SK-N-SH (cell line): Measurements from ENCODE around the gene QSER1. TPM values are rescaled to one million over a fixed set of nuclear protein-coding genes. Genes with fewer than 3 reads are reported as not detected.

Experiments used
- CTCF ChIA-PET: fragments of 300-600, 350-600 bp; formaldehyde crosslinking; extraction: SDS; loops from one replicate; lab custom pipeline; 2021; lab: Yijun Ruan, JAX
- POLR2A ChIA-PET: fragments of 350-600 bp; sonication (Branson Sonifier 250); formaldehyde crosslinking; extraction: SDS; loops from one replicate; lab custom pipeline; 2020; ENCODE audit warnings: antibody characterized with exemption, inconsistent platforms; lab: Yijun Ruan, JAX
- DNase-seq: peaks from one replicate; pipeline ENCODE4 v3.0.0; 2012
- H2AFZ ChIP-seq: fragments of 200-600 bp; sonication (generic); 2 replicates; pipeline ENCODE4 v1.8.1; 2016; ENCODE audit warnings: antibody characterized with exemption, mild to moderate bottlenecking, low read depth
- H3F3A ChIP-seq: fragments of 200-600 bp; sonication (generic); replicated peaks from 2 replicates; pipeline ENCODE3; 2016; ENCODE audit warnings: antibody characterized with exemption, mild to moderate bottlenecking; ENCODE audit not compliant: insufficient read depth
- H3K27ac ChIP-seq, 2 experiments: fragments of 200-500 bp in 1 of 2; fragments of 200-600 bp in 1 of 2; sonication (Bioruptor generic) in 1 of 2; sonication (generic), shearing (Covaris generic) in 1 of 2; 2 replicates each; pipeline versions ENCODE4 v1.5.1 to v1.6.1; 2014 to 2016; ENCODE audit warnings: low read depth in 2 of 2, inconsistent platforms in 1 of 2, low read length in 1 of 2, mild to moderate bottlenecking in 1 of 2, mixed read lengths in 1 of 2
- H3K27me3 ChIP-seq: fragments of 200-600 bp; sonication (generic), shearing (Covaris generic); 2 replicates; pipeline ENCODE4 v1.6.1; 2016; ENCODE audit warnings: mixed run types; ENCODE audit not compliant: insufficient read depth
- H3K36me3 ChIP-seq, 2 experiments: fragments of 200-500 bp in 1 of 2; fragments of 200-600 bp in 1 of 2; sonication (Bioruptor generic) in 1 of 2; sonication (generic) in 1 of 2; replicated peaks in 1 of 2; 2 replicates each; pipeline versions ENCODE3 to v1.5.1; 2014 to 2016; ENCODE audit warnings: low read length in 1 of 2, mild to moderate bottlenecking in 1 of 2; ENCODE audit not compliant: insufficient read depth in 2 of 2, control insufficient read depth in 1 of 2
- H3K4me1 ChIP-seq, 2 experiments: fragments of 200-500 bp in 1 of 2; fragments of 200-600 bp in 1 of 2; sonication (Bioruptor generic) in 1 of 2; sonication (generic), shearing (Covaris generic) in 1 of 2; 2 replicates each; pipeline versions ENCODE4 v1.5.1 to v1.6.1; 2014 to 2016; ENCODE audit warnings: low read depth in 1 of 2, low read length in 1 of 2, mixed run types in 1 of 2; ENCODE audit not compliant: insufficient read depth in 2 of 2, control insufficient read depth in 1 of 2
- H3K4me2 ChIP-seq: fragments of 200-600 bp; sonication (generic), shearing (Covaris generic); 2 replicates; pipeline ENCODE4 v1.6.1; 2017; ENCODE audit warnings: mixed run types
- H3K4me3 ChIP-seq, 2 experiments: fragments of 200-500 bp in 1 of 2; fragments of 200-600 bp in 1 of 2; sonication (Bioruptor generic) in 1 of 2; sonication (generic), shearing (Covaris generic) in 1 of 2; 2 replicates each; pipeline versions ENCODE4 v1.5.1 to v1.8.1; 2014 to 2016; ENCODE audit warnings: low read depth in 2 of 2, inconsistent platforms in 1 of 2, low read length in 1 of 2, mild to moderate bottlenecking in 1 of 2, mixed read lengths in 1 of 2, moderate library complexity in 1 of 2
- H3K79me2 ChIP-seq: fragments of 200-600 bp; sonication (generic); 2 replicates; pipeline ENCODE4 v1.8.1; 2017; ENCODE audit warnings: mild to moderate bottlenecking; ENCODE audit not compliant: insufficient read depth
- H3K9ac ChIP-seq: fragments of 200-600 bp; sonication (generic); 2 replicates; pipeline ENCODE4 v1.6.1; 2017; ENCODE audit warnings: mixed run types
- H3K9me2 ChIP-seq: fragments of 200-600 bp; sonication (generic); 2 replicates; pipeline ENCODE4 v1.6.1; 2017; ENCODE audit warnings: mixed run types
- H3K9me3 ChIP-seq: fragments of 200-600 bp; sonication (generic); 2 replicates; pipeline ENCODE4 v1.6.1; 2017; ENCODE audit warnings: mixed run types, mild to moderate bottlenecking, moderate library complexity
- H4K20me1 ChIP-seq: fragments of 200-600 bp; sonication (generic); 2 replicates; pipeline ENCODE4 v1.6.1; 2017; ENCODE audit warnings: mild to moderate bottlenecking, mixed run types; ENCODE audit not compliant: insufficient read depth
- FOXJ3 ChIP-seq: sonication (generic); formaldehyde crosslinking; IDR thresholded peaks from 2 replicates; pipeline ENCODE4 v1.5.1; 2020; ENCODE audit warnings: mild to moderate bottlenecking, missing genetic modification reagents
- FOXM1 ChIP-seq: IDR thresholded peaks from 2 replicates; pipeline ENCODE4 v1.4.0; 2012; ENCODE audit warnings: low read depth, mild to moderate bottlenecking
- MXI1 ChIP-seq: IDR thresholded peaks from 2 replicates; pipeline ENCODE4 v1.6.1; 2012; ENCODE audit warnings: mild to moderate bottlenecking, low read depth, low read length, improper control_type of control experiment
- POLR2AphosphoS5 ChIP-seq: IDR thresholded peaks from 2 replicates; pipeline ENCODE4 v1.6.1; 2012; ENCODE audit warnings: low read depth, low read length
- TEAD4 ChIP-seq: IDR thresholded peaks from 2 replicates; pipeline ENCODE4 v1.4.0; 2012; ENCODE audit warnings: mild to moderate bottlenecking, borderline replicate concordance; ENCODE audit not compliant: insufficient read depth
- ZBTB33 ChIP-seq: IDR thresholded peaks from 2 replicates; pipeline ENCODE4 v1.4.0; 2012; ENCODE audit warnings: low read depth, borderline replicate concordance
- WGBS: methylation state at CpG from one replicate; pipeline ENCODE4 v1.1.6; 2017; ENCODE audit warnings: low lambda C conversion rate; 5-methylcytosine and 5-hydroxymethylcytosine counted together
- polyA plus RNA-seq, 3 experiments: library from polyadenylated mRNA; depleted of rRNA; stranded (reverse); fragments of >200 nt; gene quantifications; 2 replicates each; pipeline ENCODE4 v1.2.3, GENCODE V29; 2012
- TF ChIP-seq, protein P1 (sequence below): fragments of 150-350 bp; IDR thresholded peaks from 2 replicates; pipeline ENCODE4 v1.6.1; 2016; ENCODE audit warnings: mild to moderate bottlenecking, low read depth, low read length

Gene QSER1
- polyA plus RNA-seq, 1 of the 3 experiments (the other 2 are of a cell fraction) = 4.2 TPM

GRCh38 chr11:32983506-32983905 lies 90.9 kb downstream of the QSER1 start (continued):
- TF ChIP-seq ZBTB33 = no peak
- no peak for TF ChIP-seq FOXM1
- no peak for TF ChIP-seq MXI1
- TF ChIP-seq, protein P1, sequence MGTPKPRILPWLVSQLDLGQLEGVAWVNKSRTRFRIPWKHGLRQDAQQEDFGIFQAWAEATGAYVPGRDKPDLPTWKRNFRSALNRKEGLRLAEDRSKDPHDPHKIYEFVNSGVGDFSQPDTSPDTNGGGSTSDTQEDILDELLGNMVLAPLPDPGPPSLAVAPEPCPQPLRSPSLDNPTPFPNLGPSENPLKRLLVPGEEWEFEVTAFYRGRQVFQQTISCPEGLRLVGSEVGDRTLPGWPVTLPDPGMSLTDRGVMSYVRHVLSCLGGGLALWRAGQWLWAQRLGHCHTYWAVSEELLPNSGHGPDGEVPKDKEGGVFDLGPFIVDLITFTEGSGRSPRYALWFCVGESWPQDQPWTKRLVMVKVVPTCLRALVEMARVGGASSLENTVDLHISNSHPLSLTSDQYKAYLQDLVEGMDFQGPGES = no peak

DNA sequence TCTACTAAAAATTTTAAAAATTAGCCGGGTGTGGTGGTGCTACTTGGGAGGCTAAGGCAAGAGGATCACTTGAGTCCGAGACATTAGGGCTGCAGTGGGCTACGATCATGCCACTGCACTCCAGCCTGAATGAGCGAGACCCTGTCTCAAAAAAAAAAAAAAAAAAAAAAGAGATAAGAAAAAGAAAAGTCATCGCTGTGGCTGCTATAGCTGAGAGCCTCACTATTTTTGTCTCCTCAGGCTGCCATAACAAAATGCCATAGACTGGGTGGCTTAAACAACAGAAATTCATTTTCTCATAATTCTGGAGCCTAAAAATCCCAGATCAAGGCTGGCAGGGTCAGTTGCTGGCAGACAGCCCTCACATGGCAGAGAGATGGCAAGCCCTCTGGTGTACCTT lies 93.0 kb downstream of the QSER1 start:
- no peaks in the 10 kb centered on the region for H3K79me2 ChIP-seq
- H3K9me3 ChIP-seq = no peaks in the 10 kb centered on the region
- H3K36me3 ChIP-seq = no peaks in the 10 kb centered on the region
- TF ChIP-seq, protein P1 = no peak
- no peak for TF ChIP-seq TEAD4
- no peak for TF ChIP-seq POLR2AphosphoS5
- H3K4me3 ChIP-seq = no peak overlapping the region
- no peaks in the 10 kb centered on the region for H3K27me3 ChIP-seq
- H3K9me2 ChIP-seq = no peaks in the 10 kb centered on the region
- H3F3A ChIP-seq = no peaks in the 10 kb centered on the region
- no peaks in the 10 kb centered on the region for H3K4me1 ChIP-seq
- no peak for DNase-seq
- POLR2A ChIA-PET = no interaction called here
- H3K27ac ChIP-seq = no peak overlapping the region
- no peak overlapping the region for H3K9ac ChIP-seq
- no peak overlapping the region for H2AFZ ChIP-seq
- WGBS = 97% methylated on average over 5 of the region's 5 CpGs
- CTCF ChIA-PET = interaction anchor here (1.3 kb wide), 1 partner anchor 80 kb away, joined by 4 read pairs; no protein-coding TSS in a partner anchor
- no peak overlapping the region for H3K4me2 ChIP-seq
- no peaks in the 10 kb centered on the region for H4K20me1 ChIP-seq

- H3K27ac ChIP-seq = no peak overlapping the region
- DNase-seq = no peak
- H3K9ac ChIP-seq = no peak overlapping the region
- H3K4me2 ChIP-seq = no peak overlapping the region
- no peaks in the 10 kb centered on the region for H3F3A ChIP-seq
- H3K9me3 ChIP-seq = 0 out of 2 replicates have a peak, but pooled peaks cover 3% of the 10 kb centered on the region
- ChIA-PET POLR2A (no interaction called here), CTCF (interaction anchor here (0.9 to 1.3 kb wide), 2 partner anchors 13 to 78 kb away, joined by 3 to 4 read pairs; no protein-coding TSS in a partner anchor)
- H3K36me3 ChIP-seq = no peaks in the 10 kb centered on the region
- TF ChIP-seq TEAD4 = no peak
- TF ChIP-seq FOXJ3 (CRISPR knock-in tag) = no peak
- H3K9me2 ChIP-seq = no peaks in the 10 kb centered on the region
- no peak overlapping the region for H3K4me3 ChIP-seq
- WGBS = 93% methylated on average over 8 of the region's 8 CpGs
- no peaks in the 10 kb centered on the region for H3K4me1 ChIP-seq
- H2AFZ ChIP-seq = no peak overlapping the region
- no peaks in the 10 kb centered on the region for H3K27me3 ChIP-seq
- no peaks in the 10 kb centered on the region for H3K79me2 ChIP-seq
- H4K20me1 ChIP-seq = no peaks in the 10 kb centered on the region
Observed at GRCh38 chr11:32987851-32988250, 95.2 kb downstream of the QSER1 start.
